Measurements from ENCODE around the gene DGKQ.

The DGKQ gene, protein sequence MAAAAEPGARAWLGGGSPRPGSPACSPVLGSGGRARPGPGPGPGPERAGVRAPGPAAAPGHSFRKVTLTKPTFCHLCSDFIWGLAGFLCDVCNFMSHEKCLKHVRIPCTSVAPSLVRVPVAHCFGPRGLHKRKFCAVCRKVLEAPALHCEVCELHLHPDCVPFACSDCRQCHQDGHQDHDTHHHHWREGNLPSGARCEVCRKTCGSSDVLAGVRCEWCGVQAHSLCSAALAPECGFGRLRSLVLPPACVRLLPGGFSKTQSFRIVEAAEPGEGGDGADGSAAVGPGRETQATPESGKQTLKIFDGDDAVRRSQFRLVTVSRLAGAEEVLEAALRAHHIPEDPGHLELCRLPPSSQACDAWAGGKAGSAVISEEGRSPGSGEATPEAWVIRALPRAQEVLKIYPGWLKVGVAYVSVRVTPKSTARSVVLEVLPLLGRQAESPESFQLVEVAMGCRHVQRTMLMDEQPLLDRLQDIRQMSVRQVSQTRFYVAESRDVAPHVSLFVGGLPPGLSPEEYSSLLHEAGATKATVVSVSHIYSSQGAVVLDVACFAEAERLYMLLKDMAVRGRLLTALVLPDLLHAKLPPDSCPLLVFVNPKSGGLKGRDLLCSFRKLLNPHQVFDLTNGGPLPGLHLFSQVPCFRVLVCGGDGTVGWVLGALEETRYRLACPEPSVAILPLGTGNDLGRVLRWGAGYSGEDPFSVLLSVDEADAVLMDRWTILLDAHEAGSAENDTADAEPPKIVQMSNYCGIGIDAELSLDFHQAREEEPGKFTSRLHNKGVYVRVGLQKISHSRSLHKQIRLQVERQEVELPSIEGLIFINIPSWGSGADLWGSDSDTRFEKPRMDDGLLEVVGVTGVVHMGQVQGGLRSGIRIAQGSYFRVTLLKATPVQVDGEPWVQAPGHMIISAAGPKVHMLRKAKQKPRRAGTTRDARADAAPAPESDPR

DNA sequence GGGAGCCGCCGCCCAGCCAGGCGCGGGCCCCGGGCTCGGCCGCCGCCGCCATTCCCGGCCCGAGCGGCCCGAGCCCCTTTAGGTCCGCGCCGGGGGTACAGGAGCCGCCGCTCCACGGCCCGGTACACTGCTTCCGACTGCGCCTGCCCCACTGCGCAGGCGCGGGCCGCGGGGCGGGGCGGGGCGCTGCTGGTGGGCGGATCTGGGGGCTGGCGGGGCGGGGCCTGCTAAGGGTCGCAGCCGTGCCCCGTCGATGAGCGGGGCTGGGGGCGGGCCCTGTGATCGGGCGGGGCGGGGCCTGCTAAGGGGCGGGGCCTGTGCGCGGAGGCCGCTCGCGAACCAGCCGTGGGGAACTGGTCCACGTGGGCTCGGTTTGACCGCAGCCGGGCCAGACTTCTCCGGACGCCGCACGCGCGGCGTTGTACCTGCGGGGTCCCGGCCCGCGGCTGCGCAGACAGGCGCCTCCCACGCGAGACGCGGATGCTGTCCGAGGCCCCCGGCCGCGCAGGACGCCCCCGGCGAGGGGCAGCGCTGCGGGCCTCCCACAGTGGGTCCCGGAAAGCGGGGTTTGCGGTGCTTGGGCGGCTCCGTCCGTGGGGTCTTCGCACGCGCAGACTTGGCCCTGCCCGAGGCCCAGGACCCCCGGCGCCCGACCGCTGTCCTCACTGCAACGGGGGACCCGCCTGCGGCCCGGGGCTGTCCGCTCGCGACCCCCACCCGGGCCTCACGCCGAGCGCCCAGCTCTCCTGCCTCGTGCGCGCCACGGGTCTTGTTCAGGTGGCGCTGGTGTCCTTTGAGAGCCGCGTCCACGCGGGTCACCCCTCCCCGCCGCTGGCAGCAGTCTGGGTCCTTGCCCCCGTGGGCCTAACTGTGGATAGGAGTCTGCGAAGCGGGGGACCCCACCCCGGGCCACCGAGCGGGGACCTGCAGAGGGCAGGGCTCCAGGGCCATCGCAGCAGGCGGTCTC is at the start of gene DGKQ:
DGKQ (minus strand) TSS at position 139 of the 967 bp plus-strand sequence; CDS start at position 52, 87 bp downstream.
- DNase-seq, result peak; percentile 88
- Mint-ChIP-seq H3K27me3 (peaks cover 10% of the 10 kb centered on the region), H3K36me3 (no peaks in the 10 kb centered on the region), H3K4me1 (peaks cover 15% of the 10 kb centered on the region), H3K9me3 (no peaks in the 10 kb centered on the region), H3K27ac (no peak within 1 kb of the TSS), H3K4me3 (peak within 1 kb of the TSS; percentile 53)
- CTCF ChIA-PET, result no interaction called here

DNA sequence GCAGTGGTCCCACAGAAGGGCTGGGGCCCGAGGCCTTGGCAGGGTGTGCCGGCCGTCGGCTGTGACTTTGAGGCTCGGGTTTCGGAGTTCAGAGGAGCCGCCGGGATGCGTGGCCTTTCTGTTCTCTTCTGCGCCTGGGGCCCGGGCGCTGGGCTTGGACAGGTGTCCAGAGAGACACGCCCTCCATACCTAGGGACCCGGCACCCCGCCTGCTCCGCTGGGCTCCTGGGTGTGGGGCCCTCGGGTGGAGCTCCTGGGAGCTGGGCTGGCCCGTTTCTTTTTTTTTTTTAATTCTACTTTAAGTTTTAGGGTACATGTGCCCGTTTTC is 49.3 kb upstream of the DGKQ start:
- CTCF ChIA-PET, result no interaction called here
- H3K4me3 Mint-ChIP-seq, result no peak overlapping the region
- peaks cover 7% of the 10 kb centered on the region for H3K36me3 Mint-ChIP-seq
- peaks cover 1% of the 10 kb centered on the region for H3K9me3 Mint-ChIP-seq
- H3K27me3 Mint-ChIP-seq, result no peaks in the 10 kb centered on the region
- H3K27ac Mint-ChIP-seq, result no peak overlapping the region
- no peak for DNase-seq
- H3K4me1 Mint-ChIP-seq, result peaks cover 10% of the 10 kb centered on the region

DNA sequence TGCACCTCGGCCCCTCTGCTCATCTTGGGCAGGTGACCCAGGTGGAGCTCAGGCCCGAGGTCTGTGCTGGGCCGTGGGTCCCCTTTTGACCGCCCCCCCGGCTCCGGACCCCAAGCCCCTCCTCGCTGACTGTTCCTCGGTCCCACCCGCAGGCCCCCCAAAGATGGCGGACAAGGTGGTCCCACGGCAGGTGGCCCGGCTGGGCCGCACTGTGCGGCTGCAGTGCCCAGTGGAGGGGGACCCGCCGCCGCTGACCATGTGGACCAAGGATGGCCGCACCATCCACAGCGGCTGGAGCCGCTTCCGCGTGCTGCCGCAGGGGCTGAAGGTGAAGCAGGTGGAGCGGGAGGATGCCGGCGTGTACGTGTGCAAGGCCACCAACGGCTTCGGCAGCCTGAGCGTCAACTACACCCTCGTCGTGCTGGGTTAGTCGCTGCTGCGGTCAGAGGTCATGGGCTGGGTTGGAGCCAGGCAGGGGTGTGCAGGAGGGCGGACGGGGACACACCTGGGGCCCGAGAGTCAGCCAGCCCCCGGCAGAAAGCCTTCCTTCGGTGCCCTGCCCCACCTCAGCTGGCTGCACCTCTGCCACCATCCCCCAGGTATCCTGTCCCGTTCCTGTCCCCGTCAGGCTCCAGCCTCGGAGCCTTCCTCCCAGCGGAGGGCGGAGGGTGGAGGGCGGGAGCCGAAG is 48.8 kb upstream of the DGKQ start:
- no peak overlapping the region for H3K27ac Mint-ChIP-seq
- no peak for DNase-seq
- H3K36me3 Mint-ChIP-seq, result peaks cover 7% of the 10 kb centered on the region
- peaks cover 10% of the 10 kb centered on the region for H3K4me1 Mint-ChIP-seq
- no peak overlapping the region for H3K4me3 Mint-ChIP-seq
- no peaks in the 10 kb centered on the region for H3K27me3 Mint-ChIP-seq
- H3K9me3 Mint-ChIP-seq, result peaks cover 1% of the 10 kb centered on the region
- CTCF ChIA-PET, result no interaction called here

DNA sequence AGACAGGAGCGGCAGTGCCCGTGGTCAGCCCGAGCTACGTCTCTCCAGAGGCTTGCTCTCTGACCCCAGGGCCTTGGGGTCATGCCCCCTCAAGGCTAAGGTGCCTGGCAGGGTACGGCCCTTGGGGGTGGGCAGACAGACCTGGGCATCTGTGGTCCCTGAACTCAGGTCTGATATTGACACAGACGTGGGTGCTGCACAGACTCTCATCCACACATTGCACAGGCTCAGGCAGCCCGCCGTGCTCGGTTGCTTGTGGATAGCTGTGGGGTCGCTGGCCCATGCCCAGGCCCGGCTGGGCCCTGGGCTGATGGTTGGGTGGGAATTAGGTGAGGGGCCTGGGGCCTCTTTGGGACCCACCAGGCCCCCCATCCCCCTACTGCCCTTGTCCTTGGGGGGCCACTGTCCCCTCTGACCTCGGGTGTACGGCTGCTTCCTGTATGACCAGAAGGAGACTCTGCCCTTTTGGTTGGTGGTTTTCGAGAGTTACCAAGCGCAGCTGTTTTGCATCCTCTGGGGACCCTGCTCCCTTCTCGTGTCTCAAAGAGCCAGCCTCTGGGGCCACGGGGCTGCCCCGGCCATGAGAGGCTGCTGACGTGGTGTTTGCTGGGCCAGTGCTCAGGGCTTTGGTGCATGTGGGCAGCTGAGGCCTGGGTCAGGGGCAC is 48.1 kb upstream of the DGKQ start:
- Mint-ChIP-seq H3K9me3 (peaks cover 1% of the 10 kb centered on the region), H3K27me3 (no peaks in the 10 kb centered on the region), H3K4me3 (no peak overlapping the region), H3K36me3 (peaks cover 7% of the 10 kb centered on the region), H3K27ac (no peak overlapping the region), H3K4me1 (peaks cover 8% of the 10 kb centered on the region)
- CTCF ChIA-PET, result no interaction called here
- DNase-seq, result no peak

DNA sequence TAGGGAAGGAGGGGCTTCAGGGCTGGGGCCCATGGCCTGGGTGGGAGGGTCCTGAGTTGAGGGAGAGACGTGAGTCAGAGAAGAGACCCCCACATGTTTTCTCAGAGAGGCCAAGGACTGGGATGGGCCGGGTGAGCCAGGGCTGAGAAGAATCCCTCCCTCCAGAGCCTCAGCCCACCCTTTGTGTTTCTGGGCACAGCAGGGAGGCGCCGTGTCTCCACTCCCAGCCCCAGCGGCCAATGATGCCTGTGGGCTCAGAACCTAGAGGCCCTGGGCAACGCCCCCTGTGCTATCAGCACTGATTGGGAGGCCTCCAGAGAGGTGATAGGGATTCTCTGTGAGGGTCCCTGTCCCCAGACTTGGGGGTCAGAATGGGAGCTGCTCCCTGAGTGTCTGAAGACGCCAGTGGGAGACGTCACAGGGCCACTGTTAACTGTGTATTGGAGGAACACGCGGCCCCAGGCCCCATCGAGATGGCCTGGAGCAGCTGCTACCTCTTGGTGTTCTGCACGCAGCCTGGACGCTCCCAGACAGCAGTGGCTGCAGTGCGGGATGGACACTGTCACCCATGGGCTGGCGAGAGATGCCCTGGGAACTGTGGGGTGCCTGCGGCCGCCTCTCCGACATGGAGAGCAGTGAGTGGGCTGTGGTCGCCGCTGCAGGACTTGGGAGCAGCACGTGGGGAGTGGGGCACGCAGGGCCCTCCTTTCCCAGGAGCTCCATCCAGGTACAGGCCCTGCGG is 46.5 kb upstream of the DGKQ start:
- DNase-seq, result no peak

DNA sequence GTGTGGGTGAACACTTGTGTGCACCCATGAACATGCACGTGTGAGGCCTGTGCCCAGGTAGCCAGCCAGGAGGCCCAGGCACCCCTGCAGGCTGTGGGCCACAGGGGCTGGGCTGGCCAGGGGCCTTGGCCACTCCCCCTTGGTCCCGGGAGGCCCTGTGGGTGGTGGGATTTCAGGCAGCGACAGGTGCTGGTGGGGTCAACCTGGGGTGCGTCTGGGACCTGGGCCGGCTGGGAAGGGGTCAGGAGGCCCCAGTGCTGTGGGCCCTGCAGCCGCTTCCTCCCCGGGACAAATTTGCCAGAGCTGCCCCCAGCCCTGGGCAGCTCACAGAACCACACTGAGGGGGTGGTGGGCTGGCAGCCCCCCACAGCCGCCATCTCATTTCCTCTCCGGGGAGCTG is 46.0 kb upstream of the DGKQ start:
- Mint-ChIP-seq H3K27ac (no peak overlapping the region), H3K9me3 (no peaks in the 10 kb centered on the region), H3K4me1 (peaks cover 4% of the 10 kb centered on the region), H3K4me3 (no peak overlapping the region), H3K27me3 (no peaks in the 10 kb centered on the region), H3K36me3 (no peaks in the 10 kb centered on the region)
- DNase-seq, result no peak
- CTCF ChIA-PET, result no interaction called here

More for the DNA sequence above, 46.5 kb upstream of the DGKQ start:
- peaks cover 1% of the 10 kb centered on the region for H3K36me3 Mint-ChIP-seq
- H3K4me1 Mint-ChIP-seq, result peaks cover 4% of the 10 kb centered on the region
- CTCF ChIA-PET, result no interaction called here
- no peak overlapping the region for H3K27ac Mint-ChIP-seq
- H3K9me3 Mint-ChIP-seq, result no peaks in the 10 kb centered on the region
- no peak overlapping the region for H3K4me3 Mint-ChIP-seq
- no peaks in the 10 kb centered on the region for H3K27me3 Mint-ChIP-seq

DNA sequence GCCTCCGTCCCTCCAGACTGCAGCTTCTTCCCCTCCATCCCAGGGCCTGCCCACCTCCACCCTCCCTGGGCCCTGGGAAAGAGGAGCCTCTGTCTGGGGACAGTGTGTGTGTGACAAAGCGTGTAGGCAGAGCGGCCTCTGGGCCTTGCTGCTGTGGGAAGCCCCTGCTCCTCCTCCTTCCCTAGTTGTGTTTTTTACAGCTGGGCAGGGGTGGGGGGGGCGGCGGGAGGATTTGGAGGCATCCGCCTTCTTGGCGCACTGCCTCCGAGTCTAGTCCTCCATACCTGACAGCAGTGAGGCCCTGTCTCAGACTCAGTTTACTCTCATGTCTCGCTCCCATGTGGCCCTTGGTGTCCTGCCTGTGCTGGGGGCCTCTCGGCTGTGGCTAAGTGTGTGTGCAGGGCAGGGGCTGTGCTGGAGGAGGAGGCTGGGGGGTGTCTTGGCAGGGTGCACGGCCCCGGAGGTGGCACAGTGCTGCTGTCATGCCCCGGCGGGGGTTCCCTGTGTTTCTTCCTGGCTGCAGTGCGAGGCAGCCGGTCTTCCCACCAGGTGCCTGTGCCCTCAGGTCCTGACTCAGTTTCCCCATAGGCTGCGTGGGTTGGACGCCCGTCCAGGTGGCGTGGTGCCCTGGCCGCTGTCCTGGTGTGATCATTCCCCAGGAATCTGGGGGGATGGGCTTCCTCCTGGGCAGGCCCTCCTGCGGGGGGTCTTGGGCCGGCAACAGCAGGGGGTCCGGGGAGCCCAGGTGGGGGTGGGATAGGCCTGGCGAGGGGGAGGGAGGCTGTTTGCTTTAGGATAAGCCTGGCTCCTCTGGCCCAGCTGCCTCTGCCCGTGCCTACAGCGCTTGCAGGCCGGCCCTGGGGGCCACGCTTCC is 45.0 kb upstream of the DGKQ start:
- no peak for DNase-seq
- peaks cover 9% of the 10 kb centered on the region for H3K4me1 Mint-ChIP-seq
- H3K36me3 Mint-ChIP-seq, result no peaks in the 10 kb centered on the region
- H3K27me3 Mint-ChIP-seq, result no peaks in the 10 kb centered on the region
- H3K9me3 Mint-ChIP-seq, result no peaks in the 10 kb centered on the region
- CTCF ChIA-PET, result no interaction called here
- no peak overlapping the region for H3K4me3 Mint-ChIP-seq
- H3K27ac Mint-ChIP-seq, result no peak overlapping the region

DNA sequence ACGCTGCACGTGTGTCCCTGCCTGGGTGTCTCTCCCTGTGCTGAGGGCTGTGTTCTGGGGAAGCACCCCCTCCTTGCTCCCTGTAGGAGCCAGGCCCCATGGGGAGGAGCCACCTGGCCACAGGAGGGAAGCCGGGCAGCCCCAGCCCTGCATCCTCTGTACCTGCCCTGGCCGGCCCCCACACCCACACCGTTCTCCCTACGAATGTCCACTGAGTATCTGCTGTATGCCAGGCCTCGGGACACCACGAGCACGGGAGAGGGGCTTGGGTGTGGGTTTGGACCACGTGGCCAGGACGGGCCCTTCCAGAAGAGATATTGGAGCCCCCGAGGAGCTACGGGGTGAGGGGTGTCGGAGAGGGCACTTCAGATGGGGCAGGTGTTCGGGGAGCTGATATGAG is 44.3 kb upstream of the DGKQ start:
- CTCF ChIA-PET, result no interaction called here
- Mint-ChIP-seq H3K27ac (no peak overlapping the region), H3K27me3 (peaks cover 3% of the 10 kb centered on the region), H3K9me3 (no peaks in the 10 kb centered on the region), H3K4me1 (peaks cover 10% of the 10 kb centered on the region), H3K4me3 (no peak overlapping the region), H3K36me3 (no peaks in the 10 kb centered on the region)
- DNase-seq, result no peak

DNA sequence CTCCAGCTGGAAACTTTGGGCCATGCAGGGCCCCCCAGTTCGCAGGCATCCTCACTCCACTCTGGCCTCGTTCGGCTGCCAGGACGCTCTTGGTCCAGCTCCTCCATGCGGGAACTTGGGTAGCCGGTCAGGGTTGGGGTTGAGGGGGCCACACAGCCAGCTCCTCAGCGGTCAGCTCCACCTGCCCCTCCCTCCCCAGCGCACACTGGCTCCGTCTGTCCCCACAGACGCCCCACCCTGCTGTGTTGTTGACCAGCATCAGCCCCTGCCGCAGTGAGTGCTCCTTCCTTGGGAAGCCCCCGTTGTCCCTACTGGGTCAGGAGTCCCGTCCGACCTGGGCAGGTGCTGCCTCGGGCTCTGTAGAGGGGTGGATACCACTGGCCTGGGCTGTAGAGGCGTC is 43.8 kb upstream of the DGKQ start:
- peaks cover 12% of the 10 kb centered on the region for H3K4me1 Mint-ChIP-seq
- H3K36me3 Mint-ChIP-seq, result no peaks in the 10 kb centered on the region
- H3K4me3 Mint-ChIP-seq, result no peak overlapping the region
- CTCF ChIA-PET, result no interaction called here
- H3K27ac Mint-ChIP-seq, result no peak overlapping the region
- H3K27me3 Mint-ChIP-seq, result peaks cover 5% of the 10 kb centered on the region
- no peaks in the 10 kb centered on the region for H3K9me3 Mint-ChIP-seq
- no peak for DNase-seq

DNA sequence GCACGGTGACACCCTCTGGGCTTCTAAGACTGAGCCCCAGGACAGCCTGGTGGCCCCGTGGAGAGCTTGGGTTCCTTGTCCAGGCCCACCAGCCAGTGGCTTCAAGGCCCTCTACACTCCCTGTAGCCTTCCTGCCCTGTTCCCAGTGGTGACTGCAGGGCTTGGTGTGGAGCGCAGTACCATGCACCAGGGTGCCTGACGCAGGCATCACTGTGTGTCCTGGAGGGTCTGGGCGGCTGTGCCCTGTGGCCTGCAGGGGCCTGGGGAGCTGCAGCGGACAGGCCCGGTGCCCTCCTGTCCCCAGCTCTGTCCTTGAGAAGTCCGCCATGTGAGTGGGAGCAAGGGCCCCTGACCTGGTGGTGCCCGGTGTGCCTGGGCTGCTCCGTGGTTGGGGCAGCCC is 42.4 kb upstream of the DGKQ start:
- no peak overlapping the region for H3K27ac Mint-ChIP-seq
- DNase-seq, result no peak
- peaks cover 5% of the 10 kb centered on the region for H3K27me3 Mint-ChIP-seq
- H3K4me3 Mint-ChIP-seq, result no peak overlapping the region
- peaks cover 12% of the 10 kb centered on the region for H3K4me1 Mint-ChIP-seq
- CTCF ChIA-PET, result interaction anchor here (0.7 kb wide), 1 partner anchor 217 kb away, joined by 3 read pairs; no protein-coding TSS in a partner anchor
- no peaks in the 10 kb centered on the region for H3K36me3 Mint-ChIP-seq
- H3K9me3 Mint-ChIP-seq, result no peaks in the 10 kb centered on the region

DNA sequence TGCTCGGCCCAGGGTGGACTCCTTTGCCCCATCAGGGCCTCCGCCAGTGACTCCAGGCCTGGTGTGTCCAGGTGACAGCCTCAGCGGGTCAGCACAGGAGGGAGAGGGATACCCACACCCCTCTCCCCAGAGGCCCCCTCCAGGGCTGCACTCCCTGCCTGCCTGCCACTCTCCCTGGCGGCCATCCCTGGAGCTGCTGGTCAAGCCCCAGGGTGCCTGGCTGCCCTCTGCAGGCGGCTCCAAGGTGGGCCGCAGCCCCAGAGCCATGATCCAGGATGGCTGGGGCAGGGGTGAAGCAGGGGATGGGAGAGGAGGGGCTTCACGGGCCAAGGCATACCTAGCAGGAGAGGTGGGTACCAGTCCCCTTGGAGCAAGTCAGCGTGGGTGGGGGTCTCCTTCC is 41.8 kb upstream of the DGKQ start:
- Mint-ChIP-seq H3K27ac (no peak overlapping the region), H3K4me3 (no peak overlapping the region), H3K27me3 (peaks cover 8% of the 10 kb centered on the region), H3K4me1 (peaks cover 17% of the 10 kb centered on the region), H3K9me3 (no peaks in the 10 kb centered on the region), H3K36me3 (no peaks in the 10 kb centered on the region)
- no peak for DNase-seq
- CTCF ChIA-PET, result interaction anchor here (0.7 kb wide), 1 partner anchor 217 kb away, joined by 3 read pairs; no protein-coding TSS in a partner anchor
